H9 (cell line): ENCODE results near the gene TLCD3A. TPM values are rescaled to one million over a fixed set of nuclear protein-coding genes. Genes with fewer than 3 reads are reported as not detected.

ENCODE experiments used
- DNase-seq: peaks from one replicate; pipeline ENCODE4 v3.0.0-alpha.2; 2017
- H2AFZ ChIP-seq: one replicate; pipeline ENCODE4 v1.6.1; 2013; ENCODE audit warnings: mild to moderate bottlenecking, low read length, control low read depth, moderate library complexity
- H2AK5ac ChIP-seq: 2 replicates; pipeline ENCODE4 v1.6.1; 2013; ENCODE audit warnings: low read length, control low read depth, mixed read lengths; ENCODE audit not compliant: insufficient read length
- H2BK120ac ChIP-seq: one replicate; pipeline ENCODE4 v1.6.1; 2013; ENCODE audit warnings: low read depth, mild to moderate bottlenecking, low read length, control low read depth, inconsistent platforms; ENCODE audit not compliant: poor library complexity, severe bottlenecking
- H2BK12ac ChIP-seq: 2 replicates; pipeline ENCODE4 v1.6.1; 2013; ENCODE audit warnings: low read length, control low read depth, mixed read lengths, low read depth; ENCODE audit not compliant: insufficient read length
- H2BK15ac ChIP-seq: 2 replicates; pipeline ENCODE4 v1.6.1; 2013; ENCODE audit warnings: low read depth, low read length, control low read depth
- H2BK20ac ChIP-seq: one replicate; pipeline ENCODE4 v1.6.1; 2013; ENCODE audit warnings: low read depth, mild to moderate bottlenecking, low read length, control low read depth, inconsistent platforms; ENCODE audit not compliant: poor library complexity, severe bottlenecking
- H2BK5ac ChIP-seq: 2 replicates; pipeline ENCODE4 v1.6.1; 2013; ENCODE audit warnings: low read length, control low read depth, mixed read lengths; ENCODE audit not compliant: insufficient read length
- H3K14ac ChIP-seq: 2 replicates; pipeline ENCODE4 v1.6.1; 2013; ENCODE audit warnings: low read length, control low read depth; ENCODE audit not compliant: insufficient read depth
- H3K18ac ChIP-seq: 2 replicates; pipeline ENCODE4 v1.6.1; 2013; ENCODE audit warnings: low read depth, mild to moderate bottlenecking, mixed read lengths, low read length, control low read depth; ENCODE audit not compliant: insufficient read length
- H3K23ac ChIP-seq: 2 replicates; pipeline ENCODE4 v1.6.1; 2013; ENCODE audit warnings: low read length, control low read depth, mixed read lengths, low read depth; ENCODE audit not compliant: insufficient read length
- H3K23me2 ChIP-seq: 2 replicates; pipeline ENCODE4 v1.6.1; 2013; ENCODE audit warnings: low read depth, mild to moderate bottlenecking, mixed read lengths, low read length, control low read depth; ENCODE audit not compliant: insufficient read length, poor library complexity, severe bottlenecking
- H3K27ac ChIP-seq: 2 replicates; pipeline ENCODE4 v1.5.1; 2013; ENCODE audit warnings: low read length, control low read depth, mixed read lengths, low read depth; ENCODE audit not compliant: insufficient read length
- H3K27me3 ChIP-seq: 2 replicates; pipeline ENCODE4 v1.6.1; 2013; ENCODE audit warnings: low read length, control low read depth, inconsistent platforms; ENCODE audit not compliant: insufficient read depth
- H3K4ac ChIP-seq: 2 replicates; pipeline ENCODE4 v1.6.1; 2013; ENCODE audit warnings: low read depth, mild to moderate bottlenecking, control low read depth, inconsistent platforms, low read length, moderate library complexity
- H3K4me1 ChIP-seq: 2 replicates; pipeline ENCODE4 v1.6.1; 2013; ENCODE audit warnings: low read length, control low read depth, inconsistent platforms; ENCODE audit not compliant: insufficient read depth
- H3K4me2 ChIP-seq: 2 replicates; pipeline ENCODE4 v1.6.1; 2013; ENCODE audit warnings: low read length, control low read depth, mixed read lengths; ENCODE audit not compliant: insufficient read length, insufficient read depth
- H3K56ac ChIP-seq: 2 replicates; pipeline ENCODE4 v1.6.1; 2013; ENCODE audit warnings: low read depth, mild to moderate bottlenecking, mixed read lengths, low read length, control low read depth; ENCODE audit not compliant: insufficient read length
- H3K79me1 ChIP-seq: 2 replicates; pipeline ENCODE4 v1.6.1; 2013; ENCODE audit warnings: low read depth, mild to moderate bottlenecking, moderate library complexity, low read length, control low read depth, inconsistent platforms; ENCODE audit not compliant: insufficient read depth, poor library complexity, severe bottlenecking
- H3K79me2 ChIP-seq: 2 replicates; pipeline ENCODE4 v1.6.1; 2013; ENCODE audit warnings: low read length, control low read depth, inconsistent platforms; ENCODE audit not compliant: insufficient read depth
- H3K9ac ChIP-seq: 2 replicates; pipeline ENCODE4 v1.6.1; 2013; ENCODE audit warnings: low read length, control low read depth, mixed read lengths; ENCODE audit not compliant: insufficient read length; ENCODE audit errors: extremely low read depth
- H3K9me3 ChIP-seq: one replicate; pipeline ENCODE4 v1.6.1; 2013; ENCODE audit warnings: low read depth, low read length, inconsistent platforms; ENCODE audit not compliant: control insufficient read depth
- H3T11ph ChIP-seq: one replicate; pipeline ENCODE4 v1.6.1; 2013; ENCODE audit warnings: mild to moderate bottlenecking, low read length, control low read depth, inconsistent platforms
- H4K20me1 ChIP-seq: one replicate; pipeline ENCODE4 v1.6.1; 2013; ENCODE audit not compliant: control insufficient read depth, insufficient read length, insufficient read depth
- H4K5ac ChIP-seq: 2 replicates; pipeline ENCODE4 v1.6.1; 2013; ENCODE audit warnings: low read depth, mild to moderate bottlenecking, mixed read lengths, low read length, control low read depth; ENCODE audit not compliant: insufficient read length
- H4K8ac ChIP-seq: replicated peaks from 2 replicates; pipeline ENCODE4 v1.6.1; 2013; ENCODE audit warnings: low read length, control low read depth, mixed read lengths, low read depth; ENCODE audit not compliant: insufficient read length
- H4K91ac ChIP-seq: 2 replicates; pipeline ENCODE4 v1.6.1; 2013; ENCODE audit warnings: low read depth, mild to moderate bottlenecking, moderate library complexity, mixed read lengths, low read length, control low read depth; ENCODE audit not compliant: insufficient read length
- H3K27ac Mint-ChIP-seq, 3 experiments: 2 replicates in 2 of 3; 3 replicates in 1 of 3; pipeline ENCODE4 v1.8.0; 2020 to 2021; ENCODE audit warnings: mixed read lengths in 3 of 3, mild to moderate bottlenecking in 1 of 3, moderate library complexity in 1 of 3
- H3K27me3 Mint-ChIP-seq: 2 replicates; pipeline ENCODE4 v1.8.0; 2021; ENCODE audit warnings: low read depth, mild to moderate bottlenecking, moderate library complexity, mixed read lengths
- H3K36me3 Mint-ChIP-seq, 3 experiments: 2 replicates in 2 of 3; 3 replicates in 1 of 3; pipeline ENCODE4 v1.8.0; 2020 to 2021; ENCODE audit warnings: low read depth in 3 of 3, mixed read lengths in 3 of 3; ENCODE audit not compliant: insufficient read depth in 1 of 3
- H3K4me1 Mint-ChIP-seq, 2 experiments: 2 replicates each; pipeline ENCODE4 v1.8.0; 2020; ENCODE audit warnings: mixed read lengths in 2 of 2
- H3K4me3 Mint-ChIP-seq, 2 experiments: 2 replicates in 1 of 2; 3 replicates in 1 of 2; pipeline ENCODE4 v1.8.0; 2020 to 2021; ENCODE audit warnings: mild to moderate bottlenecking in 2 of 2, mixed read lengths in 2 of 2, moderate library complexity in 1 of 2
- H3K9me3 Mint-ChIP-seq, 2 experiments: 2 replicates in 1 of 2; 3 replicates in 1 of 2; pipeline ENCODE4 v1.8.0; 2020; ENCODE audit warnings: mild to moderate bottlenecking in 2 of 2, mixed read lengths in 2 of 2, moderate library complexity in 1 of 2
- WGBS: extraction: QIAGEN DNeasy Blood & Tissue Kit; methylation state at CpG from one replicate; pipeline ENCODE4 v1.1.7; 2013; ENCODE audit warnings: missing lambda C conversion rate, low lambda C conversion rate, mixed read lengths; ENCODE audit not compliant: insufficient read length; ENCODE audit errors: extremely low coverage; 5-methylcytosine and 5-hydroxymethylcytosine counted together
- total RNA-seq: library from RNA; stranded (reverse); gene quantifications from 2 replicates; pipeline ENCODE4 v1.2.1, GENCODE V29; 2021
- TF ChIP-seq, protein P1 (sequence below): fragments of 200-600 bp; sonication (generic); conservative IDR thresholded peaks from 3 replicates; pipeline ENCODE4 v1.8.0; 2021; ENCODE audit warnings: antibody characterized with exemption, mild to moderate bottlenecking

Gene TLCD3A
- total RNA-seq, 1 experiment from 2014 or later: 29.6 TPM

DNA sequence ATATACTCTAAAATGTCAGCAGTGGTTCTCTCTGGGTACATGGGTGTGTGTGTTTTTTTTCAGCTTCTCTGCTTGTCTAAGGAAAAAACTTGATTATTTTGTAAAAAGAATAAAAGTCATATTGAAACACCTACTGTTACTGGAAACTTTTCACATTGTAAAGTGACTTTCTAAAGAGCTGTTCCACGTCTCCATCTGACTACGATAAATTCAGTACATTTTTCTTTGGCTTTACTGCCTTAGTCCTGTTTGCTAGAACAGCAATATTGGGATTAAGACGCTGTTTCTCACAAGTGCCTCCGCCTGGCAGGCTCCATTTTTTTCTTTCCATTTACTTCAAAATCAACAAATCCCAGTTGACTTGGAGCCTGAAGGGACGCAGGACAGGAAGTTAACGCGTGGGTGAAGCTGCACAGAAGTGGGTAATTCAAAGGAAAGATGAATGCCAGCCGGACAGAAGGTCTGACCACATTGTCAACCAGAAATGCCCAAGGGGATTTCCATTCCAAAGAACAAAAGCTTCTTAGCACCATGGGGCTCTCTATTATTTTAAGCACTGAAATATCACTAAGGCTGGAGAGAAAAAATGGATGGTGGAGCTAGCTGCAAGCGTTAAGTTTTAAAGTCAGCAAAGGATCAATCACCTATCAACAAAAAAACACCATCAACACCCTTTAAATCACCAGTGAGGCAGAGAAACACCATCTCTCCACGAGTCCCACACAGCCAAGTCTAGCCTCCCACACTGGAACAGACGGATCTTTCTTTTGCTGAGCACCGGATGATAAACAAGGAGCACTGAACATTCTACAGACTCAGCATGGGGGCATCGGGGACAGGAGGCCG lies 41.3 kb downstream of the TLCD3A start:
- no peak overlapping the region for H2BK5ac ChIP-seq
- H2BK15ac ChIP-seq: no peak overlapping the region
- no peaks in the 10 kb centered on the region; a peak in 1 of 5 replicates for H3K9me3 Mint-ChIP-seq
- peaks cover 54 to 92% (median 92%) of the 10 kb centered on the region in 3 experiments; a peak in 6 of 7 replicates for H3K36me3 Mint-ChIP-seq
- no peak overlapping the region for H3K23ac ChIP-seq
- no peaks in the 10 kb centered on the region for H3K4me1 ChIP-seq
- no peak overlapping the region for H3K18ac ChIP-seq
- no peaks in the 10 kb centered on the region for H3K79me2 ChIP-seq
- no peak overlapping the region for H3K14ac ChIP-seq
- no peak overlapping the region for H2BK120ac ChIP-seq
- WGBS: no CpG with 5 or more reads among the region's 14 CpGs
- no peak overlapping the region for H2AFZ ChIP-seq
- H3K4me3 Mint-ChIP-seq: no peak overlapping the region
- no peaks in the 10 kb centered on the region for H4K20me1 ChIP-seq
- no peaks in the 10 kb centered on the region for H3K9me3 ChIP-seq
- H3K27ac ChIP-seq: no peak overlapping the region
- H3K9ac ChIP-seq: no peak overlapping the region
- H3K4ac ChIP-seq: no peak overlapping the region
- H3K23me2 ChIP-seq: no peaks in the 10 kb centered on the region
- no peak overlapping the region for H3K56ac ChIP-seq
- no peak for DNase-seq
- no peak overlapping the region for H3K4me2 ChIP-seq
- no peak overlapping the region for H2BK20ac ChIP-seq
- TF ChIP-seq, protein P1, sequence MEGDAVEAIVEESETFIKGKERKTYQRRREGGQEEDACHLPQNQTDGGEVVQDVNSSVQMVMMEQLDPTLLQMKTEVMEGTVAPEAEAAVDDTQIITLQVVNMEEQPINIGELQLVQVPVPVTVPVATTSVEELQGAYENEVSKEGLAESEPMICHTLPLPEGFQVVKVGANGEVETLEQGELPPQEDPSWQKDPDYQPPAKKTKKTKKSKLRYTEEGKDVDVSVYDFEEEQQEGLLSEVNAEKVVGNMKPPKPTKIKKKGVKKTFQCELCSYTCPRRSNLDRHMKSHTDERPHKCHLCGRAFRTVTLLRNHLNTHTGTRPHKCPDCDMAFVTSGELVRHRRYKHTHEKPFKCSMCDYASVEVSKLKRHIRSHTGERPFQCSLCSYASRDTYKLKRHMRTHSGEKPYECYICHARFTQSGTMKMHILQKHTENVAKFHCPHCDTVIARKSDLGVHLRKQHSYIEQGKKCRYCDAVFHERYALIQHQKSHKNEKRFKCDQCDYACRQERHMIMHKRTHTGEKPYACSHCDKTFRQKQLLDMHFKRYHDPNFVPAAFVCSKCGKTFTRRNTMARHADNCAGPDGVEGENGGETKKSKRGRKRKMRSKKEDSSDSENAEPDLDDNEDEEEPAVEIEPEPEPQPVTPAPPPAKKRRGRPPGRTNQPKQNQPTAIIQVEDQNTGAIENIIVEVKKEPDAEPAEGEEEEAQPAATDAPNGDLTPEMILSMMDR: no peak
- H3K27ac Mint-ChIP-seq: peak overlapping the region in 1 of 3 experiments; percentile 22; a peak in 1 of 7 replicates
- H4K8ac ChIP-seq: no peak overlapping the region
- H4K91ac ChIP-seq: no peak overlapping the region
- H3K4me1 Mint-ChIP-seq: peaks cover 0 to 3% of the 10 kb centered on the region in 2 experiments; a peak in 1 of 4 replicates
- peaks cover 5% of the 10 kb centered on the region for H3K79me1 ChIP-seq
- no peak overlapping the region for H2BK12ac ChIP-seq
- no peak overlapping the region for H4K5ac ChIP-seq
- no peak overlapping the region for H3T11ph ChIP-seq
- H2AK5ac ChIP-seq: no peak overlapping the region
- no peaks in the 10 kb centered on the region; the same call in 1 of the 2 replicates for H3K27me3 Mint-ChIP-seq
- H3K27me3 ChIP-seq: no peaks in the 10 kb centered on the region
